ENCODE data around the gene PRPF6.

DNA sequence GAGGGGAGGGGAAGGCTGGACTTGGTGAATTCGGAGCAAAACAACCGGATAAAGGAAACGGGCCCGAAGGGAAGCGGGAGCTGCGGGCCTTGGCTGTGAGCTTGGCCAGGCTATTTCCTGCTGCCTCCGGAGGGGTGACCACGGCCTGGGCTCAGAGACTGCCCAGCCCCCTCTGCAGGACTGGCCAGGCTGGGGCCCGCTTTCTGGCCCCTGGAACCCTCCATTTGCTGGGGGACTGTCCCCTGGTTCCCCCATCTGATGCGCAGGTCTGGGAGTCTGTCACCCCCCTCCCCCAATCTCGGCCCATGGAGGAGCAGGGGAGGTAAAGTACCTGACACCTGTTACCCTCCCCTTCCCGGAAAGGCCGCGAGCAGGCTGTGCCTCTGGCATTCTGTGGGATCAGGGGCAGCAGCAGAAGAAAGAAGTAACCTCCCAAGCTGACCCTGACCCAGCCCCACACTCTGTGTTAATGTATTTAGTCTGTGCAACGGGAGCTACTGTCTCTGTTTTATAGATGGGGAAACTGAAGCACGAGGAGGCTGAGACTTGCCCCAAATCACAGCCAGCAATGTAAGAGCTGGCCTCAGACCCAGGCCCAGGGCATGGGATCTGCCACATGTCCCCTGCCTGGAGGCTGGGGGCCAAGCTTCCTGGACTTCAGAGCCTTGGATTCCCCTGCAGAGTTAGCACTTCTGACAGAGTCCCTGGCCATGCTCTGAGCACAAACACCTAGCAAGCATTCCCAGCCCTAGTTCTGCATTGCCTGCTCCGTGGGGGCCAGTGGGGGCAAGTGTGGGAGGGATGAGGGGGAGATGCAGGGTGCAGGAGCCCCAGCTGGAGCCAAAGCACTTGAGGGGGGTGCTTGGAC, 58.6 kb downstream of the PRPF6 start:
- TF ChIP-seq, protein P1, sequence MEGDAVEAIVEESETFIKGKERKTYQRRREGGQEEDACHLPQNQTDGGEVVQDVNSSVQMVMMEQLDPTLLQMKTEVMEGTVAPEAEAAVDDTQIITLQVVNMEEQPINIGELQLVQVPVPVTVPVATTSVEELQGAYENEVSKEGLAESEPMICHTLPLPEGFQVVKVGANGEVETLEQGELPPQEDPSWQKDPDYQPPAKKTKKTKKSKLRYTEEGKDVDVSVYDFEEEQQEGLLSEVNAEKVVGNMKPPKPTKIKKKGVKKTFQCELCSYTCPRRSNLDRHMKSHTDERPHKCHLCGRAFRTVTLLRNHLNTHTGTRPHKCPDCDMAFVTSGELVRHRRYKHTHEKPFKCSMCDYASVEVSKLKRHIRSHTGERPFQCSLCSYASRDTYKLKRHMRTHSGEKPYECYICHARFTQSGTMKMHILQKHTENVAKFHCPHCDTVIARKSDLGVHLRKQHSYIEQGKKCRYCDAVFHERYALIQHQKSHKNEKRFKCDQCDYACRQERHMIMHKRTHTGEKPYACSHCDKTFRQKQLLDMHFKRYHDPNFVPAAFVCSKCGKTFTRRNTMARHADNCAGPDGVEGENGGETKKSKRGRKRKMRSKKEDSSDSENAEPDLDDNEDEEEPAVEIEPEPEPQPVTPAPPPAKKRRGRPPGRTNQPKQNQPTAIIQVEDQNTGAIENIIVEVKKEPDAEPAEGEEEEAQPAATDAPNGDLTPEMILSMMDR (IDR thresholded peaks at IDR 0.05): no peak
- TF ChIP-seq POLR2AphosphoS5 (IDR thresholded peaks at IDR 0.05; ENCODE audit: low read depth, low read length) (no peak), SIN3A (IDR thresholded peaks at IDR 0.05; ENCODE audit: borderline replicate concordance, insufficient read depth, low read depth, low read length) (no peak)
- TF ChIP-seq, protein P2, sequence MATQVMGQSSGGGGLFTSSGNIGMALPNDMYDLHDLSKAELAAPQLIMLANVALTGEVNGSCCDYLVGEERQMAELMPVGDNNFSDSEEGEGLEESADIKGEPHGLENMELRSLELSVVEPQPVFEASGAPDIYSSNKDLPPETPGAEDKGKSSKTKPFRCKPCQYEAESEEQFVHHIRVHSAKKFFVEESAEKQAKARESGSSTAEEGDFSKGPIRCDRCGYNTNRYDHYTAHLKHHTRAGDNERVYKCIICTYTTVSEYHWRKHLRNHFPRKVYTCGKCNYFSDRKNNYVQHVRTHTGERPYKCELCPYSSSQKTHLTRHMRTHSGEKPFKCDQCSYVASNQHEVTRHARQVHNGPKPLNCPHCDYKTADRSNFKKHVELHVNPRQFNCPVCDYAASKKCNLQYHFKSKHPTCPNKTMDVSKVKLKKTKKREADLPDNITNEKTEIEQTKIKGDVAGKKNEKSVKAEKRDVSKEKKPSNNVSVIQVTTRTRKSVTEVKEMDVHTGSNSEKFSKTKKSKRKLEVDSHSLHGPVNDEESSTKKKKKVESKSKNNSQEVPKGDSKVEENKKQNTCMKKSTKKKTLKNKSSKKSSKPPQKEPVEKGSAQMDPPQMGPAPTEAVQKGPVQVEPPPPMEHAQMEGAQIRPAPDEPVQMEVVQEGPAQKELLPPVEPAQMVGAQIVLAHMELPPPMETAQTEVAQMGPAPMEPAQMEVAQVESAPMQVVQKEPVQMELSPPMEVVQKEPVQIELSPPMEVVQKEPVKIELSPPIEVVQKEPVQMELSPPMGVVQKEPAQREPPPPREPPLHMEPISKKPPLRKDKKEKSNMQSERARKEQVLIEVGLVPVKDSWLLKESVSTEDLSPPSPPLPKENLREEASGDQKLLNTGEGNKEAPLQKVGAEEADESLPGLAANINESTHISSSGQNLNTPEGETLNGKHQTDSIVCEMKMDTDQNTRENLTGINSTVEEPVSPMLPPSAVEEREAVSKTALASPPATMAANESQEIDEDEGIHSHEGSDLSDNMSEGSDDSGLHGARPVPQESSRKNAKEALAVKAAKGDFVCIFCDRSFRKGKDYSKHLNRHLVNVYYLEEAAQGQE (IDR thresholded peaks at IDR 0.05; ENCODE audit: insufficient read depth in 1 of 2, low read depth in 2 of 2, low read length in 1 of 2): no peak
